GM18861 (cell line): ENCODE results near the gene ROCK2.

Source experiments
- ATAC-seq: cut with Tn5 transposase; IDR thresholded peaks from one replicate; pipeline ENCODE4 v1.9.1; 2021; ENCODE audit not compliant: unreplicated experiment

The ROCK2 gene

GRCh38 chr2:11157296-11157695 lies 187.1 kb downstream of the ROCK2 start:
- no peak for ATAC-seq

GRCh38 chr2:11156396-11157075 lies 187.9 kb downstream of the ROCK2 start:
- ATAC-seq: no peak

GRCh38 chr2:11155381-11156035 lies 188.9 kb downstream of the ROCK2 start, which contains the start of gene SLC66A3:
Gene SLC66A3 (plus strand): TSS chr2:11155467. CDS start chr2:11155547, 80 bp downstream.
- peak; percentile 75 for ATAC-seq

- peak; percentile 50 for ATAC-seq
Observed at GRCh38 chr2:11154923-11155380, 189.5 kb downstream of the ROCK2 start.

- ATAC-seq: peak; percentile 8
Observed at GRCh38 chr2:11154016-11154922, 190.2 kb downstream of the ROCK2 start.

- no peak for ATAC-seq
Observed at GRCh38 chr2:11152591-11152990, 191.8 kb downstream of the ROCK2 start.

- no peak for ATAC-seq
Observed at GRCh38 chr2:11147263-11147662, 197.2 kb downstream of the ROCK2 start.

- ATAC-seq: no peak
Observed at GRCh38 chr2:11146076-11146475, 198.4 kb downstream of the ROCK2 start.

- no peak for ATAC-seq
Observed at GRCh38 chr2:11145350-11145749, 199.1 kb downstream of the ROCK2 start.

GRCh38 chr2:11144738-11145079 lies 199.7 kb downstream of the ROCK2 start:
- ATAC-seq: no peak

GRCh38 chr2:11144077-11144737 lies 200.2 kb downstream of the ROCK2 start:
- no peak for ATAC-seq

GRCh38 chr2:11142987-11143386 lies 201.4 kb downstream of the ROCK2 start:
- ATAC-seq: no peak

GRCh38 chr2:11142330-11142729 lies 202.1 kb downstream of the ROCK2 start:
- no peak for ATAC-seq

- no peak for ATAC-seq
Observed at GRCh38 chr2:11141319-11141718, 203.1 kb downstream of the ROCK2 start.

GRCh38 chr2:11140492-11140891 lies 203.9 kb downstream of the ROCK2 start:
- ATAC-seq: no peak

- no peak for ATAC-seq
Observed at GRCh38 chr2:11134349-11134748, 210.1 kb downstream of the ROCK2 start.

- no peak for ATAC-seq
Observed at GRCh38 chr2:11133936-11134320, 210.5 kb downstream of the ROCK2 start.

GRCh38 chr2:11133238-11133935 lies 211.0 kb downstream of the ROCK2 start:
- no peak for ATAC-seq

GRCh38 chr2:11132036-11132671 lies 212.3 kb downstream of the ROCK2 start:
- ATAC-seq: no peak
